Lower leg skin (tissue), 4 donors: ENCODE data around the gene TSPAN15. TPM values are rescaled to one million over a fixed set of nuclear protein-coding genes. Genes with fewer than 3 reads are reported as not detected.
"Not testable (repeated sequence)": the region's sequence is repeated elsewhere in the genome, so short reads cannot be mapped to it uniquely, and the experiment has no call there.

Experiments used
- DNase-seq, 2 donors: peaks; one replicate each; pipeline ENCODE4 v3.0.0-alpha.2; 2019; ENCODE audit warnings: low spot score in 2 of 2
- H3K4me3 ChIP-seq: fragments of 200-600 bp; sonication (generic); 2 replicates; pipeline ENCODE4 v1.5.1; 2017; ENCODE audit warnings: mild to moderate bottlenecking, low read depth; ENCODE audit not compliant: poor library complexity, severe bottlenecking
- CTCF ChIP-seq, 3 donors: fragments of 450-650 bp; IDR thresholded peaks; one replicate each; pipeline ENCODE4 v1.5.1; 2016; ENCODE audit warnings: antibody characterized with exemption in 3 of 3, mild to moderate bottlenecking in 3 of 3, moderate library complexity in 2 of 3
- POLR2A ChIP-seq, 2 donors: fragments of 450-650 bp; IDR thresholded peaks; one replicate each; pipeline ENCODE4 v1.6.1; 2016 to 2017; ENCODE audit warnings: antibody characterized with exemption in 2 of 2, mild to moderate bottlenecking in 1 of 2, moderate library complexity in 1 of 2
- WGBS, 2 donors: methylation state at CpG; one replicate each; pipeline ENCODE4 v1.1.5; 2018; 5-methylcytosine and 5-hydroxymethylcytosine counted together
- intact Hi-C: fragments of 100-400 bp; cut with DNase I; formaldehyde crosslinking; loops from one replicate; pipeline ENCODE4 v1.15.0; 2023; ENCODE audit warnings: low total_unique reads
- total RNA-seq, 4 donors: library from RNA; depleted of rRNA; stranded (reverse); fragments of >200 nt; gene quantifications; one replicate each; pipeline ENCODE4 v1.1.0, GENCODE V29; 2016

Gene TSPAN15
- total RNA-seq, 4 donors from 2014 or later, result 5.9 to 47.7 (median 13.0) TPM

DNA sequence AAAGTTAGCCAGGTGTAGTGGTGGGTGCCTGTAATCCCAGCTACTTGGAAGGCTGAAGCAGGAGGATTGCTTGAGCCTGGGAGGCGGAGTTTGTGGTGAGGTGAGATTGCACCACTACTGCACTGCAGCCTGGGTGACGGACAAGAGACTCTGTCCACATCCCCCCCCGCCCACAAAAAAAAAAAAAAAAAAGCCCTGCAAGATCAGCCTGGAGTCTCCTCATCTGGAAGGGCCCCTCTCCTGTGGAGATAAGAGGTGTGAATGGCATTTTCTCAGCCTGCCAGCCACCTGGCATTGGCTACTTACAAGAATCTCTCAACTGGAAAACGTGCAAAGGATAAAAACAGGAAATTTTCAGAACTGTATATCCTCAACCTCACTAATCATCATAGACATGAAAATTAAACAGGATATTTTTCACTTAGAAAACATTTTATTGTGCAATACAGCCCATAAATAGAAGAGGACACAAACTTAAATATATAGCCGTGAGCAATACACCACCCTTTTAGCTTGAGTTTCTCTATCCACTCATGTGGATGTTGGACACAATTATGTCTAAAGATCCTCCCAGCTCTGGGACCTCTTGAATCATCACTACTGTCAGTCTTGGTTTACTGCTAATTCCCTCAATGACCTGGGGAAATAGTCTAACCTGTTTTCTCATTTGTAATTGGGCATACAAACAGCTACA lies 11.3 kb upstream of the TSPAN15 start:
- DNase-seq, result peak in 1 of 2 donors; percentile 77
- intact Hi-C loops, result no loop called here
- no peak overlapping the region for H3K4me3 ChIP-seq
- no peak for TF ChIP-seq POLR2A (IDR thresholded peaks at IDR 0.05)
- WGBS, 2 donors, result 32 to 36% methylated on average over 5 of the region's 5 CpGs

- TF ChIP-seq POLR2A (IDR thresholded peaks at IDR 0.05) (no peak), CTCF (IDR thresholded peaks at IDR 0.05) (no peak)
- no peak overlapping the region for H3K4me3 ChIP-seq
- WGBS, 2 donors, result 67 to 77% methylated on average over 1 of the region's 1 CpG
- intact Hi-C loops, result no loop called here
- peak in 1 of 2 donors; percentile 14 for DNase-seq
These were observed 7.9 kb upstream of the TSPAN15 start for GRCh38 chr10:69443354-69443753.

DNA sequence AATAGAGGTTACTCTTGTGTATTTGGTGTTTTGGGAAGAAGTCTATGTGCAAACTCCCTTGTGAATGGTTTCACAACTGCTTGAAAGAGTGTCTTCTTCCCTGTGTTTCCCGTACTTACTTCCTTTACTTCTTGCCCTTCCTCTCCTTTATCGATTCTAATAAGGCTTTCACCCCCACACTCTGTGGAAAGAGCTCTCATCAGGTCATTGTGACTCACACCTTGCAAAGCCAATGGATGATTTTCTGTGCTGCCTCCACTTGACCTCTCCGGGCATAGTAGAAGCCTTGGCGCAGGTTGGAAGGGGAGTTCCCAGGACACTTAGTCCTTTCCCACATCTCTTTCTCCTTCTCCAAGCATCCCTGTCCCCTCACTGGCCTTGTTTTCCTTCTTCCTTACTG lies 6.2 kb upstream of the TSPAN15 start:
- 85 to 92% methylated on average over 4 of the region's 4 CpGs for WGBS, 2 donors
- no peak overlapping the region for H3K4me3 ChIP-seq
- TF ChIP-seq CTCF (IDR thresholded peaks at IDR 0.05), result no peak
- TF ChIP-seq POLR2A (IDR thresholded peaks at IDR 0.05), result no peak
- intact Hi-C loops, result no loop called here
- no peak for DNase-seq

- intact Hi-C loops, result no loop called here
- no peak for DNase-seq
- no peak overlapping the region for H3K4me3 ChIP-seq
- TF ChIP-seq POLR2A (IDR thresholded peaks at IDR 0.05) (no peak), CTCF (IDR thresholded peaks at IDR 0.05) (no peak)
These were observed 5.0 kb upstream of the TSPAN15 start for GRCh38 chr10:69446229-69446628.

GRCh38 chr10:69446650-69447151 lies 4.6 kb upstream of the TSPAN15 start:
- TF ChIP-seq POLR2A (IDR thresholded peaks at IDR 0.05) (no peak), CTCF (IDR thresholded peaks at IDR 0.05) (no peak)
- intact Hi-C loops, result no loop called here
- DNase-seq, result no peak

DNA sequence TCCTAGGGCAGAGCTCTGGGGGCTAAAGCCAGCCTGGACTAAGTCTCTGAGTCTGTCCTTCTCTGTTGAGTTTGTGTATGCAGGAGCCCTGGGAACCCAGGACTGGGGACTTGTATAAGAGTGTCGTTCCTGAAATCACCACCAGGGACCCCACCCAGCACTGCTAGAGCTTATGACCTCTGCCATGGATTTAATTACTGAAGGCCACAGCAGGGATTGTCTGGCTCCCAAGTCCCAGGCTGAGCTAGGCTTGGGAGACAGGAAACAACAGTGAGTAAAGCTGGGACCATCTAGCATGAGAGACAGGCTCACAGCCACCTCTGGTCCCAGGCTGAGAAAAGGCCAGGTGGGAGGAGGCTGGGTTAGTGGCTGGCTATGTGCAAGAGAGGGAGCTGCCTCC lies 1.4 kb upstream of the TSPAN15 start:
- intact Hi-C loops, result no loop called here
- peak in 1 of 2 donors; percentile 58 for DNase-seq
- no peak overlapping the region for H3K4me3 ChIP-seq
- 0 to 7% methylated on average over 1 of the region's 1 CpG for WGBS, 2 donors
- TF ChIP-seq CTCF (IDR thresholded peaks at IDR 0.05), result peak in 1 of 3 donors; percentile 6
- no peak for TF ChIP-seq POLR2A (IDR thresholded peaks at IDR 0.05)

More at GRCh38 chr10:69446650-69447151, 4.6 kb upstream of the TSPAN15 start:
- WGBS, 2 donors, result 45 to 52% methylated on average over 3 of the region's 3 CpGs
- no peak overlapping the region for H3K4me3 ChIP-seq

DNA sequence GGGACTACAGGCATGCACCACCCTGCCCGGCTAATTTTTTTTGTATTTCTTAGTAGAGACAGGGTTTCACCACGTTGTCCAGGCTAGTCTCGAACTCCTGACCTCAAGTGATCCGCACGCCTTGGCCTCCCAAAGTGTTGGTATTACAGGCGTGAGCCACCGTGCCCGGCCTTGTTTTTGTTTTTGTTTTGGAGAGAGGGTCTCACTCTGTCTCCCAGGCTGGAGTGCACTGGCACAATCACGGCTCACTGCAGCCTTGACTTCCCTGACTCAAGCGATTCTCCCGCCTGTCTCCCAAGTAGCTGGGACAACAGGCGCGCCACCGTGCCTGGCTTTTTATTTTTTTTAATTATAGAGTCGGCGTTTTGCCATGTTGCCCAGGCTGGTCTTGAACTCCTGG lies 870 bp upstream of the TSPAN15 start:
- H3K4me3 ChIP-seq, intact Hi-C loops: not testable (repeated sequence)
- WGBS, 2 donors, result 87 to 90% methylated on average over 16 of the region's 16 CpGs

More for the DNA sequence above, 870 bp upstream of the TSPAN15 start:
- not testable (repeated sequence) for DNase-seq
